Calu3 (cell line): ENCODE results near the gene OTUD4. TPM values are rescaled to one million over a fixed set of nuclear protein-coding genes. Genes with fewer than 3 reads are reported as not detected.

Experiments
- BruUV-seq: library from RNA; stranded (reverse); fragments of 400-500 nt; replicated peaks from 2 replicates; lab custom pipeline; 2021; lab: Mats Ljungman, UMichigan
- CTCF ChIA-PET: fragments of 300-600 bp; sonication (Branson Sonifier 250); formaldehyde crosslinking; loops from one replicate; lab custom pipeline; 2022; ENCODE audit warnings: antibody characterized with exemption; lab: Charles Lee
- DNase-seq: peaks from one replicate; pipeline ENCODE4 v3.0.0; 2022
- H3K27ac Mint-ChIP-seq: one replicate; pipeline ENCODE4 v1.8.0; 2022; ENCODE audit warnings: mixed read lengths; ENCODE audit not compliant: unreplicated experiment
- H3K27me3 Mint-ChIP-seq: one replicate; pipeline ENCODE4 v1.8.0; 2022; ENCODE audit warnings: mixed read lengths; ENCODE audit not compliant: unreplicated experiment
- H3K36me3 Mint-ChIP-seq: one replicate; pipeline ENCODE4 v1.8.0; 2022; ENCODE audit warnings: mild to moderate bottlenecking, moderate library complexity, mixed read lengths; ENCODE audit not compliant: insufficient read depth, unreplicated experiment
- H3K4me1 Mint-ChIP-seq: one replicate; pipeline ENCODE4 v1.8.0; 2022; ENCODE audit warnings: mild to moderate bottlenecking, low read depth, mixed read lengths; ENCODE audit not compliant: unreplicated experiment
- H3K4me3 Mint-ChIP-seq: one replicate; pipeline ENCODE4 v1.8.0; 2022; ENCODE audit warnings: mild to moderate bottlenecking, low read depth, moderate library complexity, mixed read lengths; ENCODE audit not compliant: unreplicated experiment
- H3K9me3 Mint-ChIP-seq: one replicate; pipeline ENCODE4 v1.8.0; 2022; ENCODE audit warnings: low read depth, mixed read lengths; ENCODE audit not compliant: unreplicated experiment
- intact Hi-C: fragments of 100-400 bp; cut with micrococcal nuclease; formaldehyde crosslinking; loops from one replicate; pipeline ENCODE4 v1.10.0; 2022; ENCODE audit not compliant: unreplicated experiment
- total RNA-seq: library from RNA; stranded (reverse); gene quantifications from 2 replicates; pipeline ENCODE4 v1.2.3, GENCODE V29; 2022
- TF ChIP-seq, protein P1 (sequence below): fragments of 200-600 bp; IDR thresholded peaks from one replicate; pipeline ENCODE4 v1.8.0; 2022; ENCODE audit warnings: antibody characterized with exemption; ENCODE audit not compliant: unreplicated experiment

Gene OTUD4
- total RNA-seq, 1 experiment from 2014 or later, result 32.7 TPM

DNA sequence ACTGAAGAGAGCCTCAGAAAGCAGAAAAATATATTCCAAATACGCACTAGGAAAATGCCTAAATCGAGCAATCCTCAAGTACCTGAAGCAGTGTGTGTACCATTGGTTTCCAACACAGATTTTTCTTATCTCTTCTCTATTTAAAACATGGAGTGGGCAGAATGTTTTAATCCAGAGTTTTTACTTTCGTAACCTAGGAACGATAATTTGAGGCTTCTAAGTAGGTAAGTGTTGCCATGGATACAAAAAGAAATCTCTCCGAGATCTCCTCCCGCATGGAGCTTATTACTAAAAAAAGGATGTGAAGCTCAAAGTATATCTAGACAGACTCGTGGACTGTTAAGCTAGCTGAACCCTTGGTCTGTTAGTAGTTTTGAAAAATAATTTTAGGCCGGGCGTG is 23.0 kb upstream of the OTUD4 start:
- DNase-seq, result no peak
- Mint-ChIP-seq H3K4me3 (no peak overlapping the region), H3K4me1 (peaks cover 8% of the 10 kb centered on the region), H3K9me3 (no peaks in the 10 kb centered on the region), H3K27ac (no peak overlapping the region), H3K36me3 (no peaks in the 10 kb centered on the region), H3K27me3 (no peaks in the 10 kb centered on the region)
- TF ChIP-seq, protein P1, sequence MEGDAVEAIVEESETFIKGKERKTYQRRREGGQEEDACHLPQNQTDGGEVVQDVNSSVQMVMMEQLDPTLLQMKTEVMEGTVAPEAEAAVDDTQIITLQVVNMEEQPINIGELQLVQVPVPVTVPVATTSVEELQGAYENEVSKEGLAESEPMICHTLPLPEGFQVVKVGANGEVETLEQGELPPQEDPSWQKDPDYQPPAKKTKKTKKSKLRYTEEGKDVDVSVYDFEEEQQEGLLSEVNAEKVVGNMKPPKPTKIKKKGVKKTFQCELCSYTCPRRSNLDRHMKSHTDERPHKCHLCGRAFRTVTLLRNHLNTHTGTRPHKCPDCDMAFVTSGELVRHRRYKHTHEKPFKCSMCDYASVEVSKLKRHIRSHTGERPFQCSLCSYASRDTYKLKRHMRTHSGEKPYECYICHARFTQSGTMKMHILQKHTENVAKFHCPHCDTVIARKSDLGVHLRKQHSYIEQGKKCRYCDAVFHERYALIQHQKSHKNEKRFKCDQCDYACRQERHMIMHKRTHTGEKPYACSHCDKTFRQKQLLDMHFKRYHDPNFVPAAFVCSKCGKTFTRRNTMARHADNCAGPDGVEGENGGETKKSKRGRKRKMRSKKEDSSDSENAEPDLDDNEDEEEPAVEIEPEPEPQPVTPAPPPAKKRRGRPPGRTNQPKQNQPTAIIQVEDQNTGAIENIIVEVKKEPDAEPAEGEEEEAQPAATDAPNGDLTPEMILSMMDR, result no peak
- BruUV-seq, result no TSS peak
- intact Hi-C loops, result no loop called here
- CTCF ChIA-PET, result interaction anchor here (1.5 kb wide), 1 partner anchor 18 kb away, joined by 3 read pairs; no protein-coding TSS in a partner anchor

DNA sequence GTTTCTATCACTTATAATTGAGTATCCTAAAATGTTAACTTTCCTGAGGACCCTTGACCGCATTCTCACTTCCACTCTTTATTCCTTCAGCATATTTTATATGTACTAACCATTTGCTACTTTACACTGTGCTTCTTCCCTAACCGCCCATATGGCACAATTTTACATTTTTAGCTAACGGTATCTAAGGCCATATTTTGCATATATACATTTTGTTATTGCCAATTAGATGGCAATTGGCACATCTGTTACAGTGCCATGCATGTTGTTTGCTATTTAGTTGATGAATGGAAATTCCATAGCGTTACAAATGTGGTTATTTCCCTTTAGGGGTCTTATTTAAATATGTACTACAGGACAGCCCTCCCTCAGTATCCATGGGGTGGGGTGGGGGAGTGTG is 20.0 kb upstream of the OTUD4 start:
- CTCF ChIA-PET, result interaction anchor here (0.5 kb wide), 1 partner anchor 344 kb away, joined by 3 read pairs; no protein-coding TSS in a partner anchor
- H3K36me3 Mint-ChIP-seq, result no peaks in the 10 kb centered on the region
- H3K4me1 Mint-ChIP-seq, result peaks cover 26% of the 10 kb centered on the region
- TF ChIP-seq, protein P1, result no peak
- no peak for DNase-seq
- H3K9me3 Mint-ChIP-seq, result no peaks in the 10 kb centered on the region
- no peaks in the 10 kb centered on the region for H3K27me3 Mint-ChIP-seq
- H3K27ac Mint-ChIP-seq, result no peak overlapping the region
- H3K4me3 Mint-ChIP-seq, result no peak overlapping the region
- intact Hi-C loops, result no loop called here
- BruUV-seq, result no TSS peak

GRCh38 chr4:145199051-145199716 is 18.8 kb upstream of the OTUD4 start:
- no peaks in the 10 kb centered on the region for H3K27me3 Mint-ChIP-seq
- intact Hi-C loops, result no loop called here
- no TSS peak for BruUV-seq
- CTCF ChIA-PET, result no interaction called here
- TF ChIP-seq, protein P1, result no peak
- H3K27ac Mint-ChIP-seq, result no peak overlapping the region
- no peaks in the 10 kb centered on the region for H3K9me3 Mint-ChIP-seq
- H3K36me3 Mint-ChIP-seq, result no peaks in the 10 kb centered on the region
- no peak overlapping the region for H3K4me3 Mint-ChIP-seq
- no peak for DNase-seq
- peaks cover 26% of the 10 kb centered on the region for H3K4me1 Mint-ChIP-seq

- peak overlapping the region; percentile 50 for H3K27ac Mint-ChIP-seq
- H3K9me3 Mint-ChIP-seq, result no peaks in the 10 kb centered on the region
- no TSS peak for BruUV-seq
- DNase-seq, result no peak
- peaks cover 26% of the 10 kb centered on the region for H3K4me1 Mint-ChIP-seq
- TF ChIP-seq, protein P1, result no peak
- CTCF ChIA-PET, result no interaction called here
- no peaks in the 10 kb centered on the region for H3K27me3 Mint-ChIP-seq
- intact Hi-C loops, result no loop called here
- no peaks in the 10 kb centered on the region for H3K36me3 Mint-ChIP-seq
- H3K4me3 Mint-ChIP-seq, result no peak overlapping the region
Measured at GRCh38 chr4:145196747-145197146, 16.4 kb upstream of the OTUD4 start.
